Measurements from ENCODE around the gene DNMT3B.

DNA sequence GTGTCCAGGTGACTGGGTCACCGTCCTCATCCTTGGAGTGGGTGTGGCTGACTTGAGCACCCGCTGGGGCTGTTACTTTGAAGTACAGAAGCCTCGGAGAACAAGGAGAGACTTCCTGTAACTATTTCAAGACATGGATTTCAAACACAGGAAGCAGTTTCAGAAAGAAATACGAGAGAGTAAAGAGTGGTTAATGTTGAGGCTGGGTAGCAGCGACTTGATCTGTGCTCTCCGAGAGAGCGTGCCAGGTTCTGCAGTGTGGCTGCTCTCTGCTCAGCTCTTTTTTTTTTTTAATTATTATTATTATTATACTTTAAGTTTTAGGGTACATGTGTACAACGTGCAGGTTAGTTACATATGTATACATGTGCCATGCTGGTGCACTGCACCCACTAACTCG is 79.0 kb downstream of the DNMT3B start:
- TF ChIP-seq GATA2 (IDR thresholded peaks at IDR 0.05; ENCODE audit: low read depth, low read length) (no peak), GATA3 (IDR thresholded peaks at IDR 0.05; ENCODE audit: low read depth, low read length) (no peak)

Measured in SH-SY5Y (cell line).